ENCODE data around the gene IL36B. TPM values are rescaled to one million over a fixed set of nuclear protein-coding genes. Genes with fewer than 3 reads are reported as not detected.

The IL36B gene
- polyA plus RNA-seq, 1 experiment = not detected

- ChIA-PET CTCF (interaction anchor here (0.9 to 2.0 kb wide), 4 partner anchors 12 to 309 kb away, joined by 4 to 18 read pairs (median 6); no protein-coding TSS in a partner anchor), POLR2A (no interaction called here)
Measured at GRCh38 chr2:113081488-113082210, 29.0 kb upstream of the IL36B start.

GRCh38 chr2:113080134-113080533, 27.5 kb upstream of the IL36B start:
- H3K4me3 ChIP-seq (ENCODE audit: low read depth, low read length) = no peak overlapping the region
- no peak for DNase-seq (ENCODE audit: low read depth)
- POLR2A ChIA-PET = interaction anchor here (0.7 kb wide), 1 partner anchor 21 kb away, joined by 3 read pairs; the partner anchor contains the start of gene IL36RN
- no peaks in the 10 kb centered on the region for H3K36me3 ChIP-seq (ENCODE audit: control insufficient read depth, insufficient read depth, low read length)
- CTCF ChIA-PET = interaction anchor here (0.6 to 3.1 kb wide), 21 partner anchors 8 to 310 kb away, joined by 3 to 18 read pairs (median 4); no protein-coding TSS in a partner anchor
- TF ChIP-seq, protein P1, sequence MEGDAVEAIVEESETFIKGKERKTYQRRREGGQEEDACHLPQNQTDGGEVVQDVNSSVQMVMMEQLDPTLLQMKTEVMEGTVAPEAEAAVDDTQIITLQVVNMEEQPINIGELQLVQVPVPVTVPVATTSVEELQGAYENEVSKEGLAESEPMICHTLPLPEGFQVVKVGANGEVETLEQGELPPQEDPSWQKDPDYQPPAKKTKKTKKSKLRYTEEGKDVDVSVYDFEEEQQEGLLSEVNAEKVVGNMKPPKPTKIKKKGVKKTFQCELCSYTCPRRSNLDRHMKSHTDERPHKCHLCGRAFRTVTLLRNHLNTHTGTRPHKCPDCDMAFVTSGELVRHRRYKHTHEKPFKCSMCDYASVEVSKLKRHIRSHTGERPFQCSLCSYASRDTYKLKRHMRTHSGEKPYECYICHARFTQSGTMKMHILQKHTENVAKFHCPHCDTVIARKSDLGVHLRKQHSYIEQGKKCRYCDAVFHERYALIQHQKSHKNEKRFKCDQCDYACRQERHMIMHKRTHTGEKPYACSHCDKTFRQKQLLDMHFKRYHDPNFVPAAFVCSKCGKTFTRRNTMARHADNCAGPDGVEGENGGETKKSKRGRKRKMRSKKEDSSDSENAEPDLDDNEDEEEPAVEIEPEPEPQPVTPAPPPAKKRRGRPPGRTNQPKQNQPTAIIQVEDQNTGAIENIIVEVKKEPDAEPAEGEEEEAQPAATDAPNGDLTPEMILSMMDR (IDR thresholded peaks at IDR 0.05; ENCODE audit: insufficient read depth, low read depth, low read length) = peak; percentile 77
- H3K27me3 ChIP-seq (ENCODE audit: control insufficient read depth, insufficient read depth, low read length) = peaks cover 8% of the 10 kb centered on the region

More at GRCh38 chr2:113081488-113082210, 29.0 kb upstream of the IL36B start:
- no peak for DNase-seq (ENCODE audit: low read depth)
- no peak overlapping the region for H3K4me3 ChIP-seq (ENCODE audit: low read depth, low read length)
- peaks cover 6% of the 10 kb centered on the region for H3K27me3 ChIP-seq (ENCODE audit: control insufficient read depth, insufficient read depth, low read length)
- TF ChIP-seq, protein P1 (IDR thresholded peaks at IDR 0.05; ENCODE audit: insufficient read depth, low read depth, low read length) = no peak
- no peaks in the 10 kb centered on the region for H3K36me3 ChIP-seq (ENCODE audit: control insufficient read depth, insufficient read depth, low read length)

DNA sequence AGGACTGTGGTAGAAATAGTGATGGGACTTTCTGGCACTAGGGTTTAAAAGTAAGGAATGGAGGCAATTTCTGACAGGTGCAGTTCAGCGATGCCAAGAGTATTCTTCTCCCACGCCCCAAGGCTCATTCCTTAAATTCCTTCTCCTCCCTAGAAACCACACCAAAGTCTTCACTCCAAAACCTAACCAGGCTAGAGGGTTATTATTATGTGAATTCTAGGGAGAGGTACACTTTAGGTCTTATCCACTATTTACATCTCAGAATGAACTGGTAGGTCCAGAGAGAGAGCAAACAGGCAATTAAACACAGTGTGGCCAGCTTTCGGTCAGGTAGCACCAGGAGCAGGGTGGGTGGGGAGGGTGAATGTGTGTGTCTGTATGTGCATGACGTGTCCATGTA, 26.5 kb upstream of the IL36B start:
- H3K27me3 ChIP-seq (ENCODE audit: control insufficient read depth, insufficient read depth, low read length) = peaks cover 16% of the 10 kb centered on the region
- no peaks in the 10 kb centered on the region for H3K36me3 ChIP-seq (ENCODE audit: control insufficient read depth, insufficient read depth, low read length)
- H3K4me3 ChIP-seq (ENCODE audit: low read depth, low read length) = no peak overlapping the region
- ChIA-PET POLR2A (no interaction called here), CTCF (interaction anchor here (1.2 to 3.1 kb wide), 8 partner anchors 9 to 123 kb away, joined by 3 to 18 read pairs (median 10); no protein-coding TSS in a partner anchor)
- TF ChIP-seq, protein P1 (IDR thresholded peaks at IDR 0.05; ENCODE audit: insufficient read depth, low read depth, low read length) = no peak
- no peak for DNase-seq (ENCODE audit: low read depth)

DNA sequence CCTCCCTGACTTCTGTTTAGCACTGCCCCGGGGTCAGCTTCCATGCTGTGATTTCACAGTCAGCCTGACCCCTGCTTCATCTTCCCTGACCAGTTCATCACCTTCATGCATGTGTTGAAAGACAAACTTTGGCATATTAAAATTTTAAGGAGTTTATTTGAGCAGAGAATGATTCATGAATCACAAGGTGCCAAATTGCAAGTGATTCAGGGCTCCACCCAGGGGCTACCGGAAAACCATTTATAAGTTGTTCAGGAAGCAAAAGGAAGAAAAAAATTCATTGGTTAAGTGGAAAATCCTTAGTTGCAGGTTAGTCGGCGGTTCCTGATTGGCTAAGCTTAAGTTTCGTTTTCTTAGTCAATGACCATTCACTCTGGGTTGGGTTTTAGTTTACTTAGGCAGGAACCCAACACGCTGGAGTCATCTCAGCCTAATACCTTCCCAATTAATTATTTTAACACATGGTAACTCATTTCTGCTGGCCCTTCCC, 25.7 kb upstream of the IL36B start:
- H3K4me3 ChIP-seq (ENCODE audit: low read depth, low read length) = no peak overlapping the region
- peaks cover 16% of the 10 kb centered on the region for H3K27me3 ChIP-seq (ENCODE audit: control insufficient read depth, insufficient read depth, low read length)
- DNase-seq (ENCODE audit: low read depth) = no peak
- no peaks in the 10 kb centered on the region for H3K36me3 ChIP-seq (ENCODE audit: control insufficient read depth, insufficient read depth, low read length)
- TF ChIP-seq, protein P1 (IDR thresholded peaks at IDR 0.05; ENCODE audit: insufficient read depth, low read depth, low read length) = no peak
- CTCF ChIA-PET = interaction anchor here (0.9 to 3.1 kb wide), 5 partner anchors 9 to 120 kb away, joined by 3 to 13 read pairs (median 3); no protein-coding TSS in a partner anchor
- POLR2A ChIA-PET = no interaction called here

DNA sequence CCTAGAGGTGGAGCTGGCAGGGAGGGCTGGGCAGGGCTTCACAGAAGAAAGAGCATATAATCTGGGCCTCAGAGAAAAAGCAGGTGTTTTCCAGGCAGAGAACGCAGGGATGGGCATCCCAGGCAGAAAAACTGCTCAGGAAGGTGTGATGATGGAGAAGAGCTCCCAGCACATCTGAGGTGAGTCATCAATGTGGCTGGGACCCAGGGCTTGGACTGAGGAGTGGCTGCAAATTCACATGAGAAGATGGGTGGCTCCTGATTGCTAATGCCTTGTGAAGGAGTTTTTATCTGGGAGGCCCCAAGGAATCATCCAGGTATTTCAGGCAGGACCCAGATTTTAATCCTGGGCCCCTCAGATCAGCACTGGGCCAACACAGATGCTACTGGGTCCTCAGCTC, 25.3 kb upstream of the IL36B start:
- H3K4me3 ChIP-seq (ENCODE audit: low read depth, low read length) = no peak overlapping the region
- CTCF ChIA-PET = interaction anchor here (0.9 to 3.1 kb wide), 4 partner anchors 9 to 121 kb away, joined by 3 to 13 read pairs (median 3); no protein-coding TSS in a partner anchor
- POLR2A ChIA-PET = no interaction called here

More for the DNA sequence above, 25.3 kb upstream of the IL36B start:
- DNase-seq (ENCODE audit: low read depth) = no peak
- TF ChIP-seq, protein P1 (IDR thresholded peaks at IDR 0.05; ENCODE audit: insufficient read depth, low read depth, low read length) = no peak
- Histone ChIP-seq H3K36me3 (ENCODE audit: control insufficient read depth, insufficient read depth, low read length) (no peaks in the 10 kb centered on the region), H3K27me3 (ENCODE audit: control insufficient read depth, insufficient read depth, low read length) (peaks cover 16% of the 10 kb centered on the region)
